SK-N-SH treated with all-trans-retinoic acid at 6 μM for 48 hours (cell line): Measurements from ENCODE around the gene ATF6.

ENCODE experiments used
- ARNTL ChIP-seq: fragments of 450-650 bp; formaldehyde crosslinking; IDR thresholded peaks from 2 replicates; pipeline ENCODE4 v1.5.0; 2020; ENCODE audit warnings: low read depth, mild to moderate bottlenecking, moderate library complexity, borderline replicate concordance
- GLIS3 ChIP-seq: fragments of 250-450 bp; sonication (Bioruptor Pico); IDR thresholded peaks from 2 replicates; pipeline ENCODE4 v1.5.0; 2020; ENCODE audit warnings: mild to moderate bottlenecking, moderate library complexity
- PATZ1 ChIP-seq: fragments of 250-450 bp; sonication (Bioruptor Pico); IDR thresholded peaks from 2 replicates; pipeline ENCODE4 v1.8.0; 2020; ENCODE audit warnings: mild to moderate bottlenecking, moderate library complexity, borderline replicate concordance
- TCF4 ChIP-seq: fragments of 250-450 bp; sonication (Bioruptor Pico); IDR thresholded peaks from 2 replicates; pipeline ENCODE4 v1.8.0; 2021; ENCODE audit warnings: mild to moderate bottlenecking, moderate library complexity, borderline replicate concordance
- ZC3H10 ChIP-seq: fragments of 250-450 bp; sonication (Bioruptor Pico); IDR thresholded peaks from 2 replicates; pipeline ENCODE4 v1.5.1; 2021; ENCODE audit warnings: mild to moderate bottlenecking, moderate library complexity
- ZFP3 ChIP-seq: fragments of 250-450 bp; sonication (Bioruptor Pico); IDR thresholded peaks from 2 replicates; pipeline ENCODE4 v1.5.0; 2020; ENCODE audit warnings: mild to moderate bottlenecking, moderate library complexity

GRCh38 chr1:161825831-161826230 is 59.7 kb downstream of the ATF6 start:
- no peak for TF ChIP-seq PATZ1 (CRISPR knock-in tag)
- TF ChIP-seq ZC3H10 (CRISPR knock-in tag), result no peak
- no peak for TF ChIP-seq ZFP3 (CRISPR knock-in tag)
- TF ChIP-seq ARNTL, result no peak
- TF ChIP-seq GLIS3 (CRISPR knock-in tag), result no peak
- no peak for TF ChIP-seq TCF4 (CRISPR knock-in tag)
